Body of pancreas (tissue), 4 donors: ENCODE data around the gene TOMM22. TPM values are rescaled to one million over a fixed set of nuclear protein-coding genes. Genes with fewer than 3 reads are reported as not detected.
A peak's percentile ranks its signal among the peaks of the same experiment; 100 is the strongest.

Source experiments
- ATAC-seq: fragments of 150-250 bp; one replicate; pipeline ENCODE4 v1.9.1; 2016
- DNase-seq, 4 donors: peaks; one replicate each; pipeline ENCODE4 v3.0.0-alpha.2; 2019
- H3K27ac ChIP-seq, 4 donors: fragments of 200-600 bp; sonication (generic); 1 replicate in 3 of 4; 2 replicates in 1 of 4; pipeline versions ENCODE4 v1.5.1 to v1.6.1; 2016 to 2019; ENCODE audit warnings: mild to moderate bottlenecking in 1 of 4, mixed read lengths in 1 of 4, moderate library complexity in 1 of 4
- H3K27me3 ChIP-seq, 2 donors: fragments of 200-600 bp; sonication (generic); one replicate each; pipeline ENCODE4 v1.6.0; 2016; ENCODE audit warnings: mild to moderate bottlenecking in 1 of 2
- H3K36me3 ChIP-seq, 2 donors: fragments of 200-600 bp; sonication (generic); replicated peaks in 1 of 2; 2 replicates each; pipeline ENCODE4 v1.5.1; 2016; ENCODE audit warnings: low read depth in 2 of 2; ENCODE audit not compliant: insufficient read depth in 1 of 2
- H3K4me1 ChIP-seq: fragments of 200-600 bp; sonication (generic); one replicate; pipeline ENCODE4 v1.6.0; 2016
- H3K4me3 ChIP-seq, 2 donors: fragments of 200-600 bp; sonication (generic); 1 replicate in 1 of 2; 2 replicates in 1 of 2; pipeline ENCODE4 v1.5.1; 2016 to 2019
- H3K9me3 ChIP-seq, 3 donors: fragments of 200-600 bp; sonication (generic); 1 replicate in 2 of 3; 2 replicates in 1 of 3; pipeline ENCODE4 v1.5.1; 2016
- CTCF ChIP-seq, 7 experiments: fragments of 450-650 bp in 4 of 7; fragments of 200-600 bp in 3 of 7; sonication (generic) in 3 of 7; IDR thresholded peaks; one replicate each; pipeline ENCODE4 v1.5.1; 2016 to 2019; ENCODE audit warnings: antibody characterized with exemption in 7 of 7
- POLR2A ChIP-seq, 3 donors: fragments of 450-650 bp; IDR thresholded peaks; one replicate each; pipeline ENCODE4 v1.6.1; 2016; ENCODE audit warnings: antibody characterized with exemption in 3 of 3, mild to moderate bottlenecking in 2 of 3
- WGBS, 2 donors: methylation state at CpG; one replicate each; pipeline ENCODE4 v1.1.5; 2017; 5-methylcytosine and 5-hydroxymethylcytosine counted together
- intact Hi-C: fragments of 100-400 bp; cut with DNase I; formaldehyde crosslinking; loops from one replicate; pipeline ENCODE4 v1.15.1; 2023
- total RNA-seq, 2 donors: library from RNA; depleted of rRNA; stranded (reverse); fragments of >200 nt; gene quantifications; one replicate each; pipeline ENCODE4 v1.1.0, GENCODE V29; 2016

The TOMM22 gene
- total RNA-seq, 2 donors from 2014 or later: 16.6 to 21.4 TPM

- no peak for TF ChIP-seq CTCF (IDR thresholded peaks at IDR 0.05)
- no peak for TF ChIP-seq POLR2A (IDR thresholded peaks at IDR 0.05)
- peaks cover 0 to 47% of the 10 kb centered on the region in 2 donors for H3K36me3 ChIP-seq
- WGBS, 2 donors: 88 to 97% methylated on average over 6 of the region's 6 CpGs
These were observed 48.2 kb downstream of the TOMM22 start for GRCh38 chr22:38729946-38730345.

GRCh38 chr22:38730411-38730871 lies 48.7 kb downstream of the TOMM22 start:
- WGBS, 2 donors: 93 to 96% methylated on average over 13 of the region's 13 CpGs
- intact Hi-C loops: no loop called here

More at GRCh38 chr22:38729946-38730345, 48.2 kb downstream of the TOMM22 start:
- Histone ChIP-seq H3K4me3 (no peak overlapping the region), H3K4me1 (peaks cover 41% of the 10 kb centered on the region), H3K27me3 (no peaks in the 10 kb centered on the region), H3K27ac (no peak overlapping the region), H3K9me3 (no peaks in the 10 kb centered on the region)
- intact Hi-C loops: no loop called here
- ATAC-seq (no peak), DNase-seq (peak in 1 of 4 donors; percentile 6)

GRCh38 chr22:38731703-38732161 lies 50.0 kb downstream of the TOMM22 start:
- H3K27ac ChIP-seq: peak overlapping the region; percentile 85 to 94 (median 90)
- peaks cover 0 to 45% of the 10 kb centered on the region in 2 donors for H3K36me3 ChIP-seq
- ATAC-seq (no peak), DNase-seq (peak in 1 of 4 donors; percentile 15)
- no peaks in the 10 kb centered on the region for H3K9me3 ChIP-seq
- no peak overlapping the region for H3K4me3 ChIP-seq
- intact Hi-C loops: no loop called here
- no peaks in the 10 kb centered on the region for H3K27me3 ChIP-seq
- no peak for TF ChIP-seq POLR2A (IDR thresholded peaks at IDR 0.05)
- TF ChIP-seq CTCF (IDR thresholded peaks at IDR 0.05): no peak
- peaks cover 53% of the 10 kb centered on the region for H3K4me1 ChIP-seq
- 50 to 81% methylated on average over 2 to 6 of the region's 6 CpGs for WGBS, 2 donors

More at GRCh38 chr22:38730411-38730871, 48.7 kb downstream of the TOMM22 start:
- TF ChIP-seq POLR2A (IDR thresholded peaks at IDR 0.05) (no peak), CTCF (IDR thresholded peaks at IDR 0.05) (no peak)
- no peak overlapping the region for H3K4me3 ChIP-seq
- H3K27ac ChIP-seq: peak overlapping the region in 1 of 4 donors; percentile 94
- DNase-seq: peak in 1 of 4 donors; percentile 11
- peaks cover 0 to 47% of the 10 kb centered on the region in 2 donors for H3K36me3 ChIP-seq
- no peaks in the 10 kb centered on the region for H3K27me3 ChIP-seq
- peaks cover 46% of the 10 kb centered on the region for H3K4me1 ChIP-seq
- no peak for ATAC-seq
- H3K9me3 ChIP-seq: no peaks in the 10 kb centered on the region

GRCh38 chr22:38732251-38732815 lies 50.6 kb downstream of the TOMM22 start:
- TF ChIP-seq CTCF (IDR thresholded peaks at IDR 0.05) (peak in 3 of 7 experiments; percentile 28 to 34 (median 34)), POLR2A (IDR thresholded peaks at IDR 0.05) (peak in 2 of 3 donors; percentile 48 to 53)
- Histone ChIP-seq H3K4me3 (no peak overlapping the region), H3K27me3 (no peaks in the 10 kb centered on the region), H3K36me3 (peaks cover 2 to 43% of the 10 kb centered on the region in 2 donors), H3K27ac (peak overlapping the region; percentile 85 to 94 (median 90)), H3K4me1 (peaks cover 53% of the 10 kb centered on the region), H3K9me3 (no peaks in the 10 kb centered on the region)
- DNase-seq (peak; percentile 69 to 84 (median 78)), ATAC-seq (peak; percentile 57)
- 28 to 29% methylated on average over 13 of the region's 13 CpGs for WGBS, 2 donors
- intact Hi-C loops: no loop called here
